GM12873 (cell line): ENCODE measurements around the gene INSR.

Experiments used
- TF ChIP-seq, protein P1 (sequence below): IDR thresholded peaks from 2 replicates; pipeline ENCODE4 v1.5.1; 2012; ENCODE audit warnings: low read depth, mild to moderate bottlenecking, moderate library complexity, low read length, control low read depth; ENCODE audit not compliant: insufficient read depth; ENCODE audit errors: missing control alignments

INSR gene

DNA sequence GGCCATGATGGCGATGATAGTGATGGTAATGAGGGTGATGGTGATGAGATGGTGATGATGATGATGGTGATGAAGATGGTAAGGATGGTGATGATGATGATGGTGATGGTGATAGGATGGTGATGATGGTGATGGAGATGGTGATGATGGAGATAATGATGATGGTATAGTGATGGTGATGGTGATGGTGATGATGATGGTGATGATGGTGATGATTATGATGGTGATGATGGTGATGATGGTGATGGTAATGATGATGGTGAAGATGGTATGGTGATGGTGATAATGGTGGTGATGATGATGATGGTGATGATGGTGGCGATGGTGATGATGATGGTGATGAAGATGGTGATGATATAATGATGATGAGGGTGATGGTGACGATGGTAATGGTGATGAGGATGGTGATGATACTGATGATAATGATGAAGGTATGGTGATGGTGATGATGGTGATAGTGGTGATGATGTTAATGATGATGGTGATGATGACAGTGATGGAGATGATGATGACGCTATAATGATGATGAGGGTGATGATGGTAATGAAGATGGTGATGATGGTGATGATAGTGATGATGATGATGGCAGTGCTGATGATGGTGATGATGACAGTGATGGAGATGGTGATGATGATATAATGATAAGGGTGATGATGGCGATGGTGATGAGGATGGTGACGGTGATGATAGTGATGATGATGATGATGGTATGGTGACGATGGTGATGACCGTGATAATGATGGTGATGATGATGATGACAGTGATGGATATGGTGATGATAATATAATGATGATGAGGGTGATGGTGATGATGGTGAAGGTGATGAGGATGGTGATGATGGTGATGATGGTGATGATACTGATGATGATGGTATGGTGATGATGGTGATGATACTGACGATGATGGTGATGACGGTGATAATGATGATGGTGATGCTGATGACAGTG is 187.2 kb downstream of the INSR start:
- TF ChIP-seq, protein P1, sequence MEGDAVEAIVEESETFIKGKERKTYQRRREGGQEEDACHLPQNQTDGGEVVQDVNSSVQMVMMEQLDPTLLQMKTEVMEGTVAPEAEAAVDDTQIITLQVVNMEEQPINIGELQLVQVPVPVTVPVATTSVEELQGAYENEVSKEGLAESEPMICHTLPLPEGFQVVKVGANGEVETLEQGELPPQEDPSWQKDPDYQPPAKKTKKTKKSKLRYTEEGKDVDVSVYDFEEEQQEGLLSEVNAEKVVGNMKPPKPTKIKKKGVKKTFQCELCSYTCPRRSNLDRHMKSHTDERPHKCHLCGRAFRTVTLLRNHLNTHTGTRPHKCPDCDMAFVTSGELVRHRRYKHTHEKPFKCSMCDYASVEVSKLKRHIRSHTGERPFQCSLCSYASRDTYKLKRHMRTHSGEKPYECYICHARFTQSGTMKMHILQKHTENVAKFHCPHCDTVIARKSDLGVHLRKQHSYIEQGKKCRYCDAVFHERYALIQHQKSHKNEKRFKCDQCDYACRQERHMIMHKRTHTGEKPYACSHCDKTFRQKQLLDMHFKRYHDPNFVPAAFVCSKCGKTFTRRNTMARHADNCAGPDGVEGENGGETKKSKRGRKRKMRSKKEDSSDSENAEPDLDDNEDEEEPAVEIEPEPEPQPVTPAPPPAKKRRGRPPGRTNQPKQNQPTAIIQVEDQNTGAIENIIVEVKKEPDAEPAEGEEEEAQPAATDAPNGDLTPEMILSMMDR: no peak

- TF ChIP-seq, protein P1: no peak
Observed at GRCh38 chr19:7104747-7105447, 189.3 kb downstream of the INSR start.

- TF ChIP-seq, protein P1: no peak
Observed at GRCh38 chr19:7101498-7102253, 192.5 kb downstream of the INSR start.

DNA sequence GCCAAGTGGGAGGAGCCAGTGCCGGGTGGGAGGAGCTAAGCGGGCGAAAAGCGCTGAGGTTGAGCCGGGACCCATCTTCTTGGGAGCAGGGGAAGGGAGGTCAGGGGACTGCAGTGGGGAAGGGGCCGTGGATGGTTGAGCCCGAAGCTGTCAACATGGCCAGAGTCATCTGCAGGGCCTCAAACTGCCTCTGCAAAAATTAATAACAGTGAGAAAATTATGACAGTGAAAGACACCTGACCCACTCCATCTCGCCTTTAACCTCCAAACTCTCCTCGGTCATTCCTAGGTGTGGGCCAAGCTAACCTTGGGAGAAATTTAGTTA is 194.7 kb downstream of the INSR start:
- TF ChIP-seq, protein P1: no peak

DNA sequence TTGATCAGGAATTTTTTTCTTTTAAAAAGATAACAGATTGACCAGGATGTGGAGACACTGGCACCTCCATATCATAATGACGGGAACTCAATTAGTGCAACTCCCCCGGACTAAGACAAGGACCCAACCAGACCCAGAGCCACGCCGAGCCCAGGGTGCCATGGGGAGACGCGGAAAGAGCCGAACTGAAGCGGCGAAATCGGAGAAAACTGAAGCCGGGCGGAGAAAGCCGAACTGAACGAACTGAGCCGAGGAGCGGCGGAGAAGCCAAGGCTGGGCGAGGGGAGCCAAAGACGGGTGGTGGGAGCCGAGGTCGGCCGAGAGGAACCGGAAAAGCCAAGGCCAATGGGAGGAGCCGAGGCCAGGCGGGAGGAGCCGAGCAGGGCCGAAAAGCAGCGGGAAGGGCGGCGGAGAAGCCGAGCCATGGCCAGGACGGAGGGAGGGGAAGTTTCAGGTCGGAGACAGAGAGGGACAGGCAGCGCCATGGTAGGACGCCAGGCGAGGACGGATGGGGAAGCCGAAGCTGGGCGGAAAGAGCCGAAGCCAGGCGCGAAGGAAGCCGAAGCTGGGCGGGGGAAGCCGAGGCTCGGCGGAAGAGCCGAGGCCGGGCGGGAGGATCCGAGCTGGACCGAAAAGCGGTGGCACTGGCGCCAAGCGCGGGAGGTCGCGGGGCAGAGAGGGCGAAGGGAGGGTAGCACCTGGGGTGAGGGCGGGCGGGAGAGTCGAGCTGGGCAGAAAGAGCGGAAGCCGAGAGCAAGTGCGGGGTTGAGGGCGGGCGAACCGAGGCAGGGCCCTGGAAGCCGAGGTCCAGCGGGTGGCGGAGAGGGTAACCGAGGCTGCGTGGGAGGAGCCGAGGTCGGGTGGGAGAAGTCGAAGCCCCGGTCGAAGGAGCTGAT is 195.3 kb downstream of the INSR start:
- TF ChIP-seq, protein P1: no peak

- TF ChIP-seq, protein P1: no peak
Observed at GRCh38 chr19:7098096-7098495, 196.1 kb downstream of the INSR start.
